Measurements from ENCODE around the gene ZNF322. TPM values are rescaled to one million over a fixed set of nuclear protein-coding genes. Genes with fewer than 3 reads are reported as not detected.

The ZNF322 gene
- total RNA-seq, 1 donor from 2014 or later: 22.7 TPM

DNA sequence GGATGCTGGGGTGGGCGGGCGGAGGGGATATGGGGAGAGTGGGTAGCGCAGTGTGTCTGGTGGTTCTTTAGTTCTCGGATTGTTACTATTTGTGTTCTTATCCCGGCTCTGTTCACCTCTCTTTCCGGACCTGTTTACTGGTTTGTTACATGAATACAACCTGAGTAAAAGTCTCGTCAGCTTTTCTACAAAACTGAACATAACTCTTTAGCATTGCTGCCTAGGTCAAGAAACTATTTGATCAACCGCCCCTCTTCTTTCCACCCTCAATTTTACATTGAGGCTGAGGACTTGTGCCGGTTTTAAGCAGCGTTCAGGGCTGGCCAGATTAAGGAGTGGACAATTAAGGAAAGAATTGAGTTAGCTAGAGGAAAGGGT, 62.2 kb downstream of the ZNF322 start:
- peak overlapping the region; percentile 93 for H3K4me3 ChIP-seq (ENCODE audit: low read depth, low read length)

DNA sequence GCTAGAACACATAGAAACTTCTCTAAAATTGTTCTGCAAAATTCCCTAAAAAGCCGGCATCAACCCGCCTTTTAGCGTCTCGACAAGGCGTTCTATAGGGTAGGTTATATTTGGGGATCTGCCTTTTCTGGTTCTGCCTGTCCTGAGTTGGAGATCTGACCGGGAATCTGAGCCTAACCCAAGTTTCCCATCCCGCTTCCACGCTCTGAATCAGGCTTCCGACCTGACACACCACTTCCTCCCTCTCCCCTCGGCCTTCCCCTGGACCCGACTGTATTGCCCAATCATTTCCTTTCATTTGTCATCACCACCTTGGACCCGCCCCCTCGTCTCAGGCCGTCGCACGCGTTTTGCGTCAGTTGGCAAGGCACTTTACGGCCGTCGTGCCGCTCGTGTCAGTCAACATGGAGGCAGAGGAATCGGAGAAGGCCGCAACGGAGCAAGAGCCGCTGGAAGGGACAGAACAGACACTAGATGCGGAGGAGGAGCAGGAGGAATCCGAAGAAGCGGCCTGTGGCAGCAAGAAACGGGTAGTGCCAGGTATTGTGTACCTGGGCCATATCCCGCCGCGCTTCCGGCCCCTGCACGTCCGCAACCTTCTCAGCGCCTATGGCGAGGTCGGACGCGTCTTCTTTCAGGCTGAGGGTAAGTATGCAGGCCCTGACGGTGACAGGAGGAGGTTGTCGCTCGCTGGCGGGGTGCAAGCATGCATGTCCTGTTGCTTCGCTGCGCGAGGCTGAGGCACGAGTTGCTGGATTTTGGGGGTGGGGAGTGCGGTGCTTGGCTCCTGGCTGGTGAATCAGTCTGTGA, 62.8 kb downstream of the ZNF322 start, which contains the start of gene ABT1:
Gene ABT1, plus strand, starts transcription at position 375 of the 810 bp plus-strand sequence. Its CDS starts 30 bp downstream, at position 405.
- TF ChIP-seq, protein P1, sequence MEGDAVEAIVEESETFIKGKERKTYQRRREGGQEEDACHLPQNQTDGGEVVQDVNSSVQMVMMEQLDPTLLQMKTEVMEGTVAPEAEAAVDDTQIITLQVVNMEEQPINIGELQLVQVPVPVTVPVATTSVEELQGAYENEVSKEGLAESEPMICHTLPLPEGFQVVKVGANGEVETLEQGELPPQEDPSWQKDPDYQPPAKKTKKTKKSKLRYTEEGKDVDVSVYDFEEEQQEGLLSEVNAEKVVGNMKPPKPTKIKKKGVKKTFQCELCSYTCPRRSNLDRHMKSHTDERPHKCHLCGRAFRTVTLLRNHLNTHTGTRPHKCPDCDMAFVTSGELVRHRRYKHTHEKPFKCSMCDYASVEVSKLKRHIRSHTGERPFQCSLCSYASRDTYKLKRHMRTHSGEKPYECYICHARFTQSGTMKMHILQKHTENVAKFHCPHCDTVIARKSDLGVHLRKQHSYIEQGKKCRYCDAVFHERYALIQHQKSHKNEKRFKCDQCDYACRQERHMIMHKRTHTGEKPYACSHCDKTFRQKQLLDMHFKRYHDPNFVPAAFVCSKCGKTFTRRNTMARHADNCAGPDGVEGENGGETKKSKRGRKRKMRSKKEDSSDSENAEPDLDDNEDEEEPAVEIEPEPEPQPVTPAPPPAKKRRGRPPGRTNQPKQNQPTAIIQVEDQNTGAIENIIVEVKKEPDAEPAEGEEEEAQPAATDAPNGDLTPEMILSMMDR (IDR thresholded peaks at IDR 0.05; ENCODE audit: insufficient read depth, low read length, poor library complexity, severe bottlenecking): no peak
- H3K27me3 ChIP-seq (ENCODE audit: control insufficient read depth, insufficient read depth, low read length): peaks cover 2% of the 10 kb centered on the region
- DNase-seq (ENCODE audit: low read depth): peak; percentile 90

More for the DNA sequence above, 62.2 kb downstream of the ZNF322 start:
- TF ChIP-seq, protein P1 (IDR thresholded peaks at IDR 0.05; ENCODE audit: insufficient read depth, low read length, poor library complexity, severe bottlenecking): no peak
- no peaks in the 10 kb centered on the region for H3K36me3 ChIP-seq (ENCODE audit: control insufficient read depth, insufficient read depth, low read length)
- no peak for DNase-seq (ENCODE audit: low read depth)
- H3K27me3 ChIP-seq (ENCODE audit: control insufficient read depth, insufficient read depth, low read length): peaks cover 2% of the 10 kb centered on the region

DNA sequence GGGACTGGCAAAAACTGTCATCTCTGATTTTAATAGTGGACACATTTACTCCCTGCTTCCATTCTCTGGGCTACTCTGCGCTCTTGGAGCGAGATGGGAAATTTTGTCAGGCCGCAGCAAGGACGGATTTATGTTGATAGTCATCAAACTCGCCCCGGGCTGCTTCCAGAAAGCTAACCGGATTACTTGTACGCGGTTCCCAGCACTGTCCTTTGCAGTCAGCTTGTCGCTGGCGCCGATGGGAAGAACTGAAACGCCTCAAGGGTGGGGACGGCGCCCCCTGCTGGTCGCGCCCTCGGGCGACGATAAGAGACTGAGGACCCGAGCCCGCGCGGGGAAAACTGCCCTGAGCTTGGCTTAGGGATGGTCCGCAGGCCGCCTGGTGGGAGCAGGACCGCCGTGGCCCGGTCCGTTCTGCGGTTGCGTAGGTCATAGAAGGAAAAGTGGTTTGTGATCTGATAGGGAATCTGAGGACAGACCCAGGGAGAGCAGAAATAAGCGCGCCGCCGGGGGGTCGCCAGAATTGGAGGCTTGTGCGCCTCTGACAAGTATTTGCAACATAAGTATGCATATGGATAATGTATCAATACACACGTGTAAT, 63.8 kb downstream of the ZNF322 start:
- DNase-seq (ENCODE audit: low read depth): peak; percentile 49
- Histone ChIP-seq H3K27me3 (ENCODE audit: control insufficient read depth, insufficient read depth, low read length) (peaks cover 2% of the 10 kb centered on the region), H3K4me3 (ENCODE audit: low read depth, low read length) (peak overlapping the region; percentile 41), H3K36me3 (ENCODE audit: control insufficient read depth, insufficient read depth, low read length) (no peaks in the 10 kb centered on the region)
- TF ChIP-seq, protein P1 (IDR thresholded peaks at IDR 0.05; ENCODE audit: insufficient read depth, low read length, poor library complexity, severe bottlenecking): peak; percentile 98

More for the DNA sequence above, 62.8 kb downstream of the ZNF322 start, which contains the start of gene ABT1:
- no peaks in the 10 kb centered on the region for H3K36me3 ChIP-seq (ENCODE audit: control insufficient read depth, insufficient read depth, low read length)
- H3K4me3 ChIP-seq (ENCODE audit: low read depth, low read length): peak within 1 kb of the TSS; percentile 93

DNA sequence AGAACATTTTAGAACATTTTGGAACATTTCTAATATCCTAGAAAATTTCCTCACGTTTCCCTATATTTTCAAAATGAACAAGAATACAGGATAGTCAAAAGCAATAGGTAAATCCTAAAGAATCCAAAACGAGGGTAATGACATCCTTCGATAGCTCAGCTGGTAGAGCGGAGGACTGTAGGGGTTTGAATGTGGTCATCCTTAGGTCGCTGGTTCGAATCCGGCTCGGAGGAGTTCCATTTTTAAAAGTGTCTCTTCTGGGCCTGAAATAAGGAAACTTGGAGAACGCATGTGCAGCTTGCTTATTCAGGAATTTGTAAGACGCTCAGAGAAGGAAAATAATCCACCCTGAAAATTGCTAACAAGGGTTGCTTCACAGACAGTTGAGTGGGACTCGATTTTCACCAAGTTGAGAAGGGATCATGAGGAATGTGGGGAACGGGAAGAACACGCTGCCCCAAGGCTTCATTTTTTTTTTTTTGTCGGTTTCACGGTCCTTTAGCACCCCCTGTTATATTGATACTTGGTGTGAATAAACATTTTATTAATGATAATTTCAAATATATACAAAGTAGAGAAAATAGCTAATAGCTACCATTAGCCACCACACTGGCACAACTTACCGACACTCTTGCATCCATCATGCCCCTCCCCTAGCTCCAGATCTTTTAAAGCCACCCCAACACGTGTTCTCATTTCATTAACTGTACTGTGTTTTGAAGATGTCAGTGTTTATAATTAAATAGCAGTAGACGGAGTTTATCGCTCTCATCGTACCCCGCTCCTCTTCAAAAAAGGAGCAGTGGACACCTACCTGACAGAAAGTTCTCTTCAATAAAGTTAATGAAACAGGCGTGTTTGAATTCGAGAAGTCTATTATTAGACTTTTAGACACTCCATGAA, 64.6 kb downstream of the ZNF322 start:
- TF ChIP-seq, protein P1 (IDR thresholded peaks at IDR 0.05; ENCODE audit: insufficient read depth, low read length, poor library complexity, severe bottlenecking): no peak
- DNase-seq (ENCODE audit: low read depth): no peak
- Histone ChIP-seq H3K36me3 (ENCODE audit: control insufficient read depth, insufficient read depth, low read length) (no peaks in the 10 kb centered on the region), H3K4me3 (ENCODE audit: low read depth, low read length) (peak overlapping the region; percentile 41), H3K27me3 (ENCODE audit: control insufficient read depth, insufficient read depth, low read length) (peaks cover 2% of the 10 kb centered on the region)

DNA sequence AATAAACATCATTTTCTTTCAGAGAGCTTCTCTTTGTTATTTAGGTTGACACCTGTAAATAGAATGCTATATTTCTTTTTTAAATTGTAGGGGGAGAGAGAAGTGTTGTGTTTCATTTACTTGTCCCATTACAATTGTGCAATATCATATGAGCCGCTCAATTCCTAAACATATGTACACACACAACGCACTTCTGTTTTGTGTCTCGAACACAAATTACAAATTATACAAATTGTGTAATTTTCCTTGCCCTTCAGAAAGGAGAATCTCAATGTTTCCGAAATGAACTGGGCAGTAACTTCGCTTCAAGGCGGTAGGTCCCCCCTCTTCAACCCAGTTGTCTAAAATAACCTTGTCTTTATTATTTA, 65.4 kb downstream of the ZNF322 start:
- no peak for DNase-seq (ENCODE audit: low read depth)
- Histone ChIP-seq H3K36me3 (ENCODE audit: control insufficient read depth, insufficient read depth, low read length) (no peaks in the 10 kb centered on the region), H3K27me3 (ENCODE audit: control insufficient read depth, insufficient read depth, low read length) (peaks cover 2% of the 10 kb centered on the region), H3K4me3 (ENCODE audit: low read depth, low read length) (no peak overlapping the region)
- TF ChIP-seq, protein P1 (IDR thresholded peaks at IDR 0.05; ENCODE audit: insufficient read depth, low read length, poor library complexity, severe bottlenecking): no peak
